Ammon's horn (tissue), 1 donor: ENCODE results near the gene FLNB.
"Not testable (repeated sequence)": the region's sequence is repeated elsewhere in the genome, so short reads cannot be mapped to it uniquely, and the experiment has no call there.

Experiments
- DNase-seq: peaks from one replicate; pipeline ENCODE4 v3.0.0-alpha.2; 2016; ENCODE audit warnings: low spot score

Gene FLNB

GRCh38 chr3:58052373-58053273 lies 44.4 kb downstream of the FLNB start:
- DNase-seq = peak; percentile 70

- no peak for DNase-seq
Observed at GRCh38 chr3:58054652-58055051, 46.4 kb downstream of the FLNB start.

GRCh38 chr3:58055314-58055713 lies 47.1 kb downstream of the FLNB start:
- DNase-seq = no peak

- not testable (repeated sequence) for DNase-seq
Observed at GRCh38 chr3:58055891-58056290, 47.7 kb downstream of the FLNB start.

- no peak for DNase-seq
Observed at GRCh38 chr3:58058361-58059263, 50.4 kb downstream of the FLNB start.

- no peak for DNase-seq
Observed at GRCh38 chr3:58059349-58060321, 51.4 kb downstream of the FLNB start.

DNA sequence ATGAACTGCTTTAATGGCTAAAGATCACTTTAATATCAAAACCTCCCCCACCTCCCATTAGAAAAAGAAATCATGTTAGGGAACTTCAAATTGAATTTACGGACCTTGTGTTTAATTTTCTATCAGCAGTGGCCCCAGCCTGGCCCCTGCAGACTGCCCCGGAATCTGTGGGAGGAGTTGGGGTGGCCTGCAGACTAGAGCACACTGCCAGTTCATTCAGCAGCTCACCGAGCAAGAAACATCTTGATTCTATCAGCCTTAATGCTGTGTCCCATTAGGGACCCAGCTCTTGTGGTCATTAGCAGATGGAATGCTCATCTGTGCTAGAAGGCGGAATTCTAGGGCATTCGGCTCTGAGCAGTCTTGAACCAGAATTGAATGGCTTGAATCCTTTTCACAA lies 54.2 kb downstream of the FLNB start:
- no peak for DNase-seq

DNA sequence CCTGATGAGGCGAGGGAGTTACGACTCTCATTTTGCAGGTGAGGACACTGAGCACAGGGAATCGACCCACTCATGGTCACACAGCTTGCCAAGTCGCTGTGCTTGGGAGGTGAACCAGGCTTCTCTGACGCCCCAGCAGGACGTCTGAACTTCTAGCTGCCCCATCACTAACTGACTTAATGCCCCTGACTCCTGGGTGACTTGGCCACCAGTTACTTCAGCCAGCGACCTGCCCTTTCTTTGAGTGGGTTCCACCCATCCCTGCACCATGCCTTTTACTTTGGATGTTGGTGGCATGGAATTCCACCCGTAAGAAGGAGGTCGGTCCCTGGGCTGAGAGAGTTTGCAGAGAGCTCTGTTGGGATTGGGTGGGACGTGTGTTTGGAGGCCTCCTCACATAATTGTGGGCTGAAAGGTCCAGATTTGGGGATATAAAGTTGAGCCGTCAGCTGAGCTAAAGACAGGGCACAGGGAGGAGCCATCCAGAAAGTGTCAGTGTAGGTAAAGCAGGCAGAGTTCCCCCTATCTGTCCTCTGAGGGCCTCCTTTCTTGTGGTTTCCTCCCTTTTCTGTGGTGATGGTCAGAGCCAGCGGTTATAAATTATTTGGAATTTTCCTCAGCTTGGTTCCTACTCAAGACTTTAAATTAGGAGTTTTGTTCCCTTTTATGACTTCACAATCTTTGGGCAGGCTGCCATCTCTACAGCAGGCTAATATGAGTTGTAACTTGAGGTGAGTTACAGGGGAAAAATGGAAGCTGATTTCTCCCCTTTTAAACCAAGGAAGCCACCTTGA lies 55.0 kb downstream of the FLNB start:
- DNase-seq = no peak

- DNase-seq = no peak
Observed at GRCh38 chr3:58064923-58065638, 56.9 kb downstream of the FLNB start.

GRCh38 chr3:58065700-58066167 lies 57.5 kb downstream of the FLNB start:
- DNase-seq = no peak

DNA sequence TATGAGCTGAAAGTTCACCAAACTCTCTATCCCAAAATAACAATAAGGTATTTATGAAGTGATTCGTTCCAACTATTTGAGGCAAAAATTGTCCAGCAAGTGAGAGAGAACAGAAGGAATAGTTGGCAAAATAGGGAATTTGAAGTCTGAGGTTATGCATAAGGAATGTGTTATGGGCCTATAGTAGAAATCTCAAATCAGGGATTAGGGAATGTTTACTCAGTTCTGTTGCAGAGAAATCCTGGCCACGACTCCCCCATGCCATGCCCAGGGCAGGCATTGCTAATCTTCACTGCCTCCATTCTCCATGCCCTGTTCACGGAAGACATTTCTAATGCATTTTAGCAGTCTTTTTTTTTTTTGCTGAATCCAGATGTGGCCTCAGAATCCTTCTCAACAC lies 58.6 kb downstream of the FLNB start:
- DNase-seq = no peak

GRCh38 chr3:58068122-58068809 lies 60.0 kb downstream of the FLNB start:
- no peak for DNase-seq

DNA sequence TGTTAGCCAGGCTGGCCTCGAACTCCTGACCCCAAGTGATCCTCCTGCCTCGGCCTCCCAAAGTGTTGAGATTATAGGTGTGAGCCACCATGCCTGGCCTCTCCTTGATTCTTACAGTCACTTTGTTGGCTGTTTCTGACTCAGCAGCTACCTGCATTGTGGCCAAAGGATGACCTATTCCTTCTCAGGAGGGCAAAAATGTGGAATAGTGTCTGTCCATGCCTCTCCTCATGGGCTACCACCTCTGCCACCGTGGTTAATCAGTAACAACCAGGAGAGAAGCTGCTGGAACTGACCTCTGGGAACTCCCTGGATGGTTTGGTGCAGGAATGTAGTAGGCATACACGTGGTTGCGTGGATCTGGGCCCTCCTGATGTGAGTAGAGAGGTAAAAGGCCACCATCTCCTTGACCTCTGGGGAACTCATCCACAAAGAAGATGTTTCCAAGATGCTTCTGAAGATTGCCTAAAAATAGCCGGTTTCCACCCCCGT lies 63.3 kb downstream of the FLNB start:
- DNase-seq = no peak

DNA sequence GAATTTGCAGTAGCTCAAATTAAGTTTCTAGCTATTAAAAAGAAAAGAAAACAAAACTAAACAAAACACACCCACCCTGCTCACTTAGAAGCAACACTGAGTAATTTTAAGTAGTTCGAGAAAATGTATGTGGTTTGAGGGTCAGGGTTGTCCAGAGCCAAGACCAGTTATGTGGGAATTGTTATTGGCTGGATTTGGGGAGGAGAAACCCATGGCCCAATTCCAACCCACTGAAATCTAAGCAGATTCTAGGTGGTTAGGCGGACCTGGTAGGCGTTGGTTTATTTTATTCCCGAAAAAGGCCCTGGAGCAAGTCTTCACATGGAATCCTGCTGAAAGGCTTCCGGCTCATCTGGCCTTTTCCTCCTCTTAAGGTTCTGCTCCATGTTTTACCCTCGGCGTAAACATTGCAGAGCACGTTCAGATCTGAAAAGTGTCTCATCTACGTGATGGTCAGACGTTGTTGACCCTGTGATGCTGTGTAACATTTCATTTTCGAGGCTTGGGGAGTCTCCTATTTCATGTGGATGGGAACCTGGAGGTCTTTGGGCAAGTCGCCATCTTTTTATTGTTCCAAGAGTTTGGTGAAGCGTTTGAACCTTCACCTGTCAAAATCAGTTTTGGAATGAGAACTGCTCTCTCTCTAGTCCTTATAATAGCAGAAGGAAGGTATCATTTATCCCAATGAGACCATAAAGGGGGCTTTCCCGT lies 64.0 kb downstream of the FLNB start:
- no peak for DNase-seq

DNA sequence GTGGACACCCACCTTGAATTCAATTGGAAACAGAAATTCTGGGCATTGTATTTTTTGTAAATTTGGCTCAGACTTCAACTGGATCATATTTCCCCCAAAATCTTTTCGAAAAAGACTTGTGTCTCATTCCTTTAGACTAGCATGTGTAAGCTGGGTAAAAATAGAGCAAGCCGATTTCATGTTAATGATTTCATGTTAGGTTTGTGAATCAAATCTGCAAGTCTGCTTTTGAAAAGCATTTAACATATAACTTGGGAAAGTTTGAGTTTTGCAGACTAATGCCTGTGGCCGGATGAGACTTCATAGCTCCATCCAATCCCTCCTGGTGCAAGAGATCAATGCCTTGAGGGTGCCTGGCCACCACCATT lies 64.5 kb downstream of the FLNB start:
- no peak for DNase-seq

- no peak for DNase-seq
Observed at GRCh38 chr3:58073301-58074108, 65.3 kb downstream of the FLNB start.

DNA sequence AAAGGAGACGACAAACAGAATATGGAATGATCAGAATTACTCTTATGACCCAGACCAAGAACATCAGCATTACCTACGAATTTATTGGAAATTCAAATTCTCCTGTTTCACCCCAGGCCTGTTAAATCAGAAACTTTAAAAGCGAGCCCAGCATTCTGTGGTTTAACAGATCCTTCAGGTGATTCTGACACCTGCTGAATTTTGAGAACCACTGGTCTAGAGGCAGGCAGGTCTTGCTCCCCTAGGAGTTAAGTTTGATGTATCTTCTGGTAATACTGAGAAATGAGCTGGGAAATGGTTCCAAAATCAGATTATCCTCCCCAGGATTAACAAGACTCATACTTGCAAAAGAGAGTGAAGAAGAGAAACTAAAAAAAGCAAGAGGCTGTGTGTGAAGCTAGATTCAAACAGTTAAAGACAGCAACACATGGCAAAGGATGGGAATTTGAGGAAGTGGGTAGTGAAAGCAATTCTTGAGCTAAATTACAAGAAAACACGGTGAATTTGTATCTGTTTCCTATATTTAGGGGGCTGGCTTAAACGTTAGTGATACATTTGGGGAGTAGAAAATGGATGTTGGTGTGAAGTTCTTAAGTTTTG lies 66.0 kb downstream of the FLNB start:
- no peak for DNase-seq
